Measurements from ENCODE around the gene ZBTB40.

The ZBTB40 gene

DNA sequence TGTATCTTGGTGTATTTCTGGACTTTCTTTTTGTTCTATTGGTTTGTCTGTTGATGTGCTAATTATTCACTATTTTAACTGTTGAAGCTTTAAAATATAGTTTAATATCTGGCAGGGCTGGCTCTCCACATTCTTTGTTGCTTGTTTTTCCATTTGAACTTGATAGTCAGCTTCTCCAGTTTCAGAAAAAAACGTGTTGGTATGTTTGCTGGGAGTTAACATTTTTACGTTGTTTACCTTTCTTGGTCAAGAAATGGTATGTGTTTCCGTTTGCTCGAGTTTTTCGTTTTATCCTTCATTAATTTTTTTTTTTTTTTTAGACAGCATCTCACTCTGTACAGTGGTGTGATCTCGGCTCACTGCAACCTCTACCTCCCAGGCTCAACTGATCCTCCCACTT is 16.9 kb upstream of the ZBTB40 start:
- no peak for DNase-seq

DNA sequence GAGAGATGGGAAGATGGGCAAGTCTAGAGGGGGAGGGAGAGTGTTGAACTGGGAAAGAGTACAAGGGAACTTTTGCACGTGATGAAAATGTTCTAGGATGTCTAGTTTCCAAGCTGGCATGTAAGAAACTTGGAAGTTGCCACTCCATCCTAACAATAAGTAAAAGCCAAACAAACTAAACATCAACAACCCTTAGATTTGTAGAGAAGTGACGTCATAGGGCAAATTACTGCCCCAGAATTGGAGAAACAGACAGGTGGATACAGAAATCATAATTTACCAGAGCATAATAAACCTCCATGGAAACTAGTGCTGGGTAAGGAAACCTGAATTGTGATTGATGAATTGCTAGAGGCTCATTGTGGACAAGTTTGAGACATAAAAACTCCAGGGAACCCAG is 14.7 kb upstream of the ZBTB40 start:
- DNase-seq = no peak

GRCh38 chr1:22437573-22437972 is 14.1 kb upstream of the ZBTB40 start:
- DNase-seq = no peak

GRCh38 chr1:22440582-22440981 is 11.1 kb upstream of the ZBTB40 start:
- no peak for DNase-seq

- DNase-seq = no peak
Observed at GRCh38 chr1:22442212-22442894, 9.3 kb upstream of the ZBTB40 start.

DNA sequence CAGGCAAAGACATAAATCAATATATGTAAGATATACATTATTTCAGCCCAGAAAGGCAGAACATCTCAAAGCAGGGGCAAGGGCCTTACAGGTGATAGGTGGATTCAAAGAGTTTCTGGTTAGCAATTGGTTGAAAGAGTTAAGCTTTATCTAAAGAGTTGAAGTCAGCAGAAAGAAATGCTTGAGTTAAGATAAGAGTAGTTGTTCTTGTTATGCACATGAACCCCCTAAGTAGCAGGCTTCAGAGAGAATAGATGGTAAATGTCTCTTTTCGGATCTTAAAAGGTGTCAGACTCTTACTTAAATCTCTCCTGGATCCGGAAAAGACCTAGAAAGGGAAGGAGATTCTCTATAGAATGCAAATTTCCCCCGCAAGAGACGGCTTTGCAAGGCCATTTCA is 8.3 kb upstream of the ZBTB40 start:
- DNase-seq = no peak

DNA sequence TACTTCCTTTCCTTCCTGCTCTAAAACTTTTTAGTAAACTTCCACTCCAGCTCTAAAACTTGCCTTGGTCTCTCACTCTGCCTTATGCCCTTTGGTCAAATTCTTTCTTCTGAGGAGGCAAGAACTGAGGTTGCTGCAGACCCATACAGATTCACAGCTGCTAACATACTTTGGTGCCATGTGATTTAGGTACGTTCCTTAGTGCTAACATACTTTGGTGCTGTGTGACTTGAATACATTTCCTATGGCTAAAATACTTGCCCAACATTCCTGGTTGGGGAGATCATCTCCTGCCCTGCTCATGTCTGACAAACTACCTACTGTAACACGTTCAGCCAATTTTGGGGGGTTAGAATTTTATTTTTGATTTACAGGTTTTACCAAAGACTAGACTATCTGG is 6.8 kb upstream of the ZBTB40 start:
- DNase-seq = no peak

- peak; percentile 80 for DNase-seq
Observed at GRCh38 chr1:22447621-22448111, 4.0 kb upstream of the ZBTB40 start.

DNA sequence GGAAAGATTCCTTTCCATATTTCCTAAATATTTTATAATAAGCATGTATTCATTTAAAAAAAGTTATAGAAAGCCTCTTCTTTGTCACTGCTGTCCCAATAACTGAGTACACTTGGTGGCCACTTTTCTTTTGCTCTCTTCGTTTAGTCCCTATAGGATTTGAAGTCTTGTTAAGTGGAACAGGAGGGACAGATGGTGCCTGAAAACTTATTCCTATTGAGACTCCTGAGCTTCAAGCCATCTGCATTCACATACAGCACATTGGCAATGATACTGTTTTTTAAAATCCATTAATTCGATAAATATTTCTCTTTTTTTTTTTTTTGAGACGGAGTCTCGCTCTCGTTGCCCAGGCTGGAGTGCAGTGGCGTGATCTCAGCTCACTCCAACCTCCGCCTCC is 2.0 kb upstream of the ZBTB40 start:
- no peak for DNase-seq

DNA sequence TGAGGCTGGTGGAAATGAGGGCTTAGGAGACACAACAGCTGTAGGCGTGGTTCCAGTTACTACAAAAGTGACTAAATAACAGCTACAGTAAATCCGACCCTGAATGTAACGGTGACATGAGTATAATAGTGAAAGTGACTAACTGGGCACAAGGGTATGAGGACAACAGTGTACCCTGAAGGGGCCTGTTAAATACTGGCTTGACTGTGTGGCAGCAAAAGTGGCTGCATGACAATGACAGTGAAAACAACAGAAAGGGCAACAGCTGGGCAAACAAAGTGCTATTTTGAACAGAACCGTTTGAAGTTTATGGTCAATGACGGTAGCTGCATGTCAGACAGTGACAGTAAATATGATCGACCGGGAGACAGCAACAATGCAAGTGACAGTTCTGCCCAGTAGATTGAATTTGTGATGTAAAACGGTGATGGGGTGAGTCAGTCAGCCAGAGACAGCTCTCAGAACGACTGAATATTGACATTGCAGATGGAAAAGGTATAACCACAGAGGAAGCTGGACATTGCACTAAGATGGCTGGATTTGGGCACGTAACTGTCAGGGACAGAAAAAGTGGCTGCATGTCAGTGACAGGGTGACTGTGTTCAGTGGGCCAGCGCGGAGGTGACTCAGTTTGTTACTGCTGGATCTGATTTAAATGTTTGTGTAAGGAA is 1.2 kb upstream of the ZBTB40 start:
- no peak for DNase-seq

GRCh38 chr1:22452481-22452957 is 868 bp downstream of the ZBTB40 start:
- DNase-seq = peak; percentile 44

DNA sequence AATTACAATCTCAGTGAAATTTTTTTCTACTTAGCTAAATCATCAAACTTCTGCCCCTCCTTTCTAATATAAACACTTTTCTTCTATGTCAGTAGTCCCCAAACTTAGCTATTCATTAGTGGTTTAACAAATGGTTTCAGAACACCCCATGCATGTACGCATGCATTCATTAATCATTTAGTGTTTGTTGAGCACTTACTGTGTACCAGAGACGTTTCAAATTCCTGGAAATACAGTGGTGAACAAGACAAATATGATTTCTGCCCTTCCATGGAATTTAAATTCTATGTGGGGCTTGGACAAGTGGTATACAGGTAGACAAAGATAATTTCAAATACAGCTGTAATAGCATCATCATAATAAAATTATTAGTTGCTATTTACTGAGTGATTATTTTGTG is 1.5 kb downstream of the ZBTB40 start:
- no peak for DNase-seq

GRCh38 chr1:22454476-22455056 is 2.9 kb downstream of the ZBTB40 start:
- DNase-seq = no peak

DNA sequence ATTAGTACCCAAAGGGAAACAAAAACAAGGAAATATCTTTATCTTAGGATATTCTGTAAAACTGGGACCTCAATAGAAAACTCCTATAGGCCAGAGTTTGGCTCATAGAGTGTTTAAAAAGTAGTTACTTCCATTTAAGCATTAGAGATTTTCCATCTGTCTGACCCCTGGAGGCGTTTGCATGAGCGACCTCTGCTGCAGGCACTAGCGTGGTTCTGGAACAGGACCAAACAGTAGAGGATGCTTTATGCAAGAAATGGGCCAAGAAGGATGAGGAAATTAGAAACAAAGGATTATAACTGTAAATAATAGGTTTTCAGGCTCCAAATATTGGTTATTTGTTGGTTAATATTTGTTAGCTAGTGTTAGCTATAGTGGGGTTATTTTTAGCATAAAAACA is 5.7 kb downstream of the ZBTB40 start:
- no peak for DNase-seq

GRCh38 chr1:22457836-22458235 is 6.2 kb downstream of the ZBTB40 start:
- no peak for DNase-seq

DNA sequence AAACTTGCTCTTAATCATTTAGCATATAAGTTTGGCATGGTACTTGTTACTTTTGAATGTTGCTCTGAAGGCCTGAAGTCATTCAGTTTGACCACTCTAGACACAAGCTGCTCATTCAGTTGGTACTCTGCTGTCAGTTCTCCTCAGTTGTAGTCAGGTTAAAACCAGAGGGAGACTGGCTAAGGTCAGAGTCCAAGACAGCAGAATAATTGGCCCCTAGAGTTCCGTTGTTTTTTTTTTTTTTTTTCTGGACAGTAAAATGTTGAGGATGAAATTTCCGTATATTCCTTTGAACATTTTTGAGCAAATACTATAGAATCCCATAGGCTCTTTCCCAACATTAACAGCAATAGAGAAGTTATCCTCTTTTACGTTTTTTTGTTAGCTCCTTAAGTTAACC is 9.4 kb downstream of the ZBTB40 start:
- no peak for DNase-seq

- DNase-seq = no peak
Observed at GRCh38 chr1:22461678-22462527, 10.3 kb downstream of the ZBTB40 start.

DNA sequence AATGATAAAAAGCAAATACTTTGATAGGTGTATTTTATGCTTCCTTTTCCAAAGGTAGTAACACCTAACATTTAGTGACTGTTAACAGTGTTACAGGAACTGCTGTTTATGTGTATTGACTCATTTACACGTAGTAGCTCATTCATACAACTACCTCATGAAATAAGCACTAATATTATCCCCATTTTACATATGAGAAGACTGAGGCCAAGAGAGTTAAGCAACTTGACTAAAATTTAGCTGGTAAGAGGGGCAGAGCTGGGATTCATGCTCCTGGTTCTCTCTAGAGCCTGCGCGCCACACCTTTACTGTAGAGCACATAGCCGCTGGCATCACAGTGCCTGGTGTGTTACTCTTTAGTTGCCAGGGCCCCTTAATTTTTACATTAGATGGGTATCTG is 11.3 kb downstream of the ZBTB40 start:
- no peak for DNase-seq

DNA sequence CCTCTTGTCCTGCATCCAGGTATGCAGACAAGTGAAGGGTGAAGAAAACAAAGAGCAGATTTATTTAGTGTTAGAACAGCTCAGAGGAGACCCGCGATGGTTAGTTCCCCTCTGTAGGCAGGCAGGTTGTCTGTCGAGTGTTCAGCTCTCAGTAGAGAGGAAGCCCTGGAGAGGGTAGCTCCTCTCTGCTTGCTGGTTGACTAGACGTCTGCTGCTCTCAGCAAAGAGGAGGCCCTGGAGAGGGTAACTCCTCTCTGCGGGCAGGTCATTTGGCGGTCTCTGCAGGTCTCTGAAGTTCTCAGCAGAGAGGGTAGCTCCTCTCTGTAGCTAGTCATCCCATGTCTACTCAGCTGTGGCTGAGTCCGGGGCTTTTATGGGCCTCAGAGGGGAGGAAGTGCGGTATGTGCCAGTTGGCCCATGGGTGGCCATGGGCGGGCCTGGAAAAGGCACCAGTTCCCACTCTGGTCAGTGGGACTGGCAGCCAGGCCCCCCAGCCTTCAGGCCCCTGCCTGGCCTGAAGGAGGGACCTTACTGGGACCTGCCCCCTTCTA is 13.4 kb downstream of the ZBTB40 start:
- no peak for DNase-seq

DNA sequence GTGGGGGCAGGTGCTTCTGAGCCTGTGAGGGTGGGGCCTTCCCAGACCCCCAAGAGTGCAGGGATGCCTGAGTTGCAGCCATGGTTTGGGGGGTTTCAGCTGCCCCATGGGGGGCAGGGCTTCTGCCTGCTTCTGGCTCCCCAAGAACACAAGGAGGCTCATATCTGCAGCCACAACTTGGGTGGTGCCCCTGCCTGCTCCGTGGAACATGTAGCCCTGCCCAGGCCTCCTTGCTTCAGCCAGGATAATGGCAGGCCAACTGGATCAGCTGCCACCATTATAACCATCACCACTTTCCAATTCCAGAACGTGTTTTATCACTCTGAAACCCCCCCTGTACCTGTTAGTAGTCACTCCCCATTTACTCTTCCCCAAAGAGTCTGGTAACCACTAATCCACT is 14.0 kb downstream of the ZBTB40 start:
- DNase-seq = no peak

- DNase-seq = no peak
Observed at GRCh38 chr1:22470227-22470626, 18.6 kb downstream of the ZBTB40 start.

- DNase-seq = peak; percentile 55
Observed at GRCh38 chr1:22471078-22471477, 19.4 kb downstream of the ZBTB40 start.

DNA sequence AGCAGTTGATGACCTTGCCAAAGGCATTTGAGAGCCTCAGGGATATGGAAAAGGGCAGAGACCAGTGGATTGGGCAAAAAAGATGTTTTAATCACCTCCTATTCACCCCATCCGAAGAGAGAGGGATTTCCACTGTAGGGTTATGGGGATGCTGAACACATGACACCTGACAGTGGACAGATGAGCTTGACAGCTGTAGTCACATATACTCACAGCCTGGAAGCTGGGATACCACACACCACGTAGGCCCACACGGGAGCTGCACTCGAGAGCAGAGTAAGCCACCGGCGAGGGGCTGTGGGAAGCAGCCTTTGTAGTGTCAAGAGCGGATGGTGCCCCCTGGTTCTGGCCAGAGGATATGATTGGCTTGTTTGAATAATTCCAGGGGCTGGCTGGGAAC is 20.0 kb downstream of the ZBTB40 start:
- DNase-seq = no peak

Data from fibroblast of skin of abdomen (primary cell).